ENCODE data around the gene PLEKHA5. TPM values are rescaled to one million over a fixed set of nuclear protein-coding genes. Genes with fewer than 3 reads are reported as not detected.
"Not testable (repeated sequence)": the region's sequence is repeated elsewhere in the genome, so short reads cannot be mapped to it uniquely, and the experiment has no call there.

The PLEKHA5 gene
- polyA plus RNA-seq, 1 of the 3 experiments (the other 2 are of a cell fraction): 7.1 TPM

DNA sequence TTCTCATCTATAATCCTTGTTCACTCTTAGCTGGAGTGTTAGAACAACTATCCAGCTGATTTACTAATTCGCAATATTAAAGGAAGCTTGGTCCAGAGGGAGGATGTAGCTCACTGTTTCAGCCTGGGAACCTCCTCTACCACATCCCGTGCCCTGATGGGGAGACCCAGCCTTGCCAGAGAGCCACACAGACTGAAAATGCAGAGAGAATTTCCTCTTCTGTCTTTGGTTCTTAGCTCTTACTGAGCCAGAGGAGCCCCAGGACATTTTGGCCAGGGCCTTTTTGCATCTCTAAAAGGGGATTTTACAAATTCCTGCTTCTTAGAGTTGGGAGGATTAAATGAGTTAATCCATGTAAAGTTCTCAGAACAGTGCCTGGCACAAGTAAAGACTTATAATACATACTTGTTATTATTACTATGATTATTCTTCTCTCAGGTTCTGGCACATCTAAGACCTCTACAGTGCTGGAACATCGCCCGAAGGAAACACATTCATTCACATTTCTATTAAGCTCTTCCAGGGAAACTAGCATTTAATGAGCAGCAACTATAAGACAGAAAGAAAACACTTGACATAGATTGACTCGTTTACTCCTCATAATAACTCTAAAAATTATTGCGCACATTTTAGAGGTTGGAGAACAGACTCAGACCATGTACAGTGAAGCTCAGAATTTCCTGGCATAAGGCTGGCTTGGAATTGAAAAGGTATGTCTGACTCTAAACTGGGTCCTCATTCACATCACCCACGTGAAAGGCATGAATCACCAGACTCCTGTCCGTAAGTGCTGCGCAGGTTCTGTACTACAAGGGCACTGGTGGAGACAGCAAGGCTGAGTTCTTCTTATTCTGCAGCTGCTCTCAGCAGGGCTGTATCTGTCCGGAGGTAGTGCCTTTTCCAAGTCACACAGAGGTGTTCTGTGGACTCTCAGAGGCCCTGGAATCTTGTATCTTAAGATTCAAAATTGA is 282.0 kb downstream of the PLEKHA5 start:
- 82% methylated on average over 9 of the region's 10 CpGs for WGBS (ENCODE audit: low lambda C conversion rate)
- DNase-seq: no peak
- Histone ChIP-seq H3K9me2 (no peaks in the 10 kb centered on the region), H3K9me3 (no peaks in the 10 kb centered on the region), H4K20me1 (ENCODE audit: insufficient read depth) (no peaks in the 10 kb centered on the region), H3F3A (replicated peaks; ENCODE audit: insufficient read depth) (no peaks in the 10 kb centered on the region), H3K4me3 (ENCODE audit: low read depth in 2 of 2, low read length in 1 of 2) (no peak overlapping the region), H3K79me2 (ENCODE audit: insufficient read depth) (no peaks in the 10 kb centered on the region), H3K36me3 (replicated peaks in 1 of 2; ENCODE audit: control insufficient read depth in 1 of 2, insufficient read depth in 2 of 2, low read length in 1 of 2) (no peaks in the 10 kb centered on the region), H3K27ac (ENCODE audit: low read depth in 2 of 2, low read length in 1 of 2) (no peak overlapping the region), H2AFZ (ENCODE audit: low read depth) (no peak overlapping the region), H3K4me1 (ENCODE audit: control insufficient read depth in 1 of 2, insufficient read depth in 2 of 2, low read depth in 1 of 2, low read length in 1 of 2) (peaks cover 12% of the 10 kb centered on the region in 2 experiments; a peak in 3 of 4 replicates), H3K27me3 (ENCODE audit: insufficient read depth) (no peaks in the 10 kb centered on the region), H3K4me2 (no peak overlapping the region), H3K9ac (no peak overlapping the region)
- POLR2A ChIA-PET: no interaction called here
- no peak for TF ChIP-seq RCOR1 (IDR thresholded peaks at IDR 0.05; ENCODE audit: low read length)
- CTCF ChIA-PET: interaction anchor here (1.3 kb wide), 1 partner anchor 9 kb away, joined by 4 read pairs; no protein-coding TSS in a partner anchor

DNA sequence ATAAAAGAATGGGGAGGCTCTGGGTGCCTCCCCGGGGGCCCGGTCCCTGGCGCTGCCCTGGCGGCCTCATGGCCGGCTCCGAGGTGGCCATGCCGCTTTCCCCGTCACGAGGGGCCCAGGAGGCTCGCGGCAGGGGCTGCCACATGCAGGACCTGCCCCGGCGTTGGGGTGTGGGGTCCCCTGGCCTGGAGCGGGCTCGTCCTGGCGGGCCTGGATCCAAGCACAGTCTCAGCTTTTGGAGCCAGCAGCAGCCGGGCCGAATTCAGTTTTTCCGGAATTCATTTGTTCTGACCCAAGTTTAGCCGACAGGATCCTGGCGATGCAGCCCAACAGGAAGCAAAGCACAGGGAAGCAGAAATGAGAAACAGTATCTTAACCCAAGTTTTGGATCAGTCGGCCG is 283.3 kb downstream of the PLEKHA5 start:
- no peaks in the 10 kb centered on the region for H4K20me1 ChIP-seq (ENCODE audit: insufficient read depth)
- no peak overlapping the region for H3K4me2 ChIP-seq
- H3K36me3 ChIP-seq (replicated peaks in 1 of 2; ENCODE audit: control insufficient read depth in 1 of 2, insufficient read depth in 2 of 2, low read length in 1 of 2): no peaks in the 10 kb centered on the region
- H2AFZ ChIP-seq (ENCODE audit: low read depth): no peak overlapping the region
- DNase-seq: no peak
- 92% methylated on average over 23 of the region's 23 CpGs for WGBS (ENCODE audit: low lambda C conversion rate)
- H3K4me3 ChIP-seq (ENCODE audit: low read depth in 2 of 2, low read length in 1 of 2): no peak overlapping the region
- no peaks in the 10 kb centered on the region for H3K27me3 ChIP-seq (ENCODE audit: insufficient read depth)
- H3K79me2 ChIP-seq (ENCODE audit: insufficient read depth): no peaks in the 10 kb centered on the region
- no peaks in the 10 kb centered on the region for H3K9me2 ChIP-seq
- H3K9me3 ChIP-seq: no peaks in the 10 kb centered on the region
- no peak overlapping the region for H3K9ac ChIP-seq
- H3K27ac ChIP-seq (ENCODE audit: low read depth in 2 of 2, low read length in 1 of 2): no peak overlapping the region
- peaks cover 12% of the 10 kb centered on the region in 2 experiments; a peak in 3 of 4 replicates for H3K4me1 ChIP-seq (ENCODE audit: control insufficient read depth in 1 of 2, insufficient read depth in 2 of 2, low read depth in 1 of 2, low read length in 1 of 2)
- H3F3A ChIP-seq (replicated peaks; ENCODE audit: insufficient read depth): no peaks in the 10 kb centered on the region
- TF ChIP-seq RFX5 (IDR thresholded peaks at IDR 0.05; ENCODE audit: low read length) (no peak), CHD2 (IDR thresholded peaks at IDR 0.05; ENCODE audit: low read length, partially characterized antibody) (no peak), RAD21 (IDR thresholded peaks at IDR 0.05; ENCODE audit: low read length) (no peak), TAF1 (IDR thresholded peaks at IDR 0.05; ENCODE audit: borderline replicate concordance, low read depth, low read length) (no peak), SMC3 (IDR thresholded peaks at IDR 0.05; ENCODE audit: low read depth, low read length) (no peak), EP300 (IDR thresholded peaks at IDR 0.05; ENCODE audit: borderline replicate concordance in 1 of 2, low read depth in 1 of 2, low read length in 1 of 2) (no peak), POLR2AphosphoS5 (IDR thresholded peaks at IDR 0.05; ENCODE audit: low read depth, low read length) (no peak), FOXM1 (IDR thresholded peaks at IDR 0.05; ENCODE audit: low read depth) (no peak), SIN3A (IDR thresholded peaks at IDR 0.05; ENCODE audit: borderline replicate concordance, low read depth, low read length) (no peak), YY1 (IDR thresholded peaks at IDR 0.05; ENCODE audit: low read depth) (no peak)
- TF ChIP-seq, protein P1, sequence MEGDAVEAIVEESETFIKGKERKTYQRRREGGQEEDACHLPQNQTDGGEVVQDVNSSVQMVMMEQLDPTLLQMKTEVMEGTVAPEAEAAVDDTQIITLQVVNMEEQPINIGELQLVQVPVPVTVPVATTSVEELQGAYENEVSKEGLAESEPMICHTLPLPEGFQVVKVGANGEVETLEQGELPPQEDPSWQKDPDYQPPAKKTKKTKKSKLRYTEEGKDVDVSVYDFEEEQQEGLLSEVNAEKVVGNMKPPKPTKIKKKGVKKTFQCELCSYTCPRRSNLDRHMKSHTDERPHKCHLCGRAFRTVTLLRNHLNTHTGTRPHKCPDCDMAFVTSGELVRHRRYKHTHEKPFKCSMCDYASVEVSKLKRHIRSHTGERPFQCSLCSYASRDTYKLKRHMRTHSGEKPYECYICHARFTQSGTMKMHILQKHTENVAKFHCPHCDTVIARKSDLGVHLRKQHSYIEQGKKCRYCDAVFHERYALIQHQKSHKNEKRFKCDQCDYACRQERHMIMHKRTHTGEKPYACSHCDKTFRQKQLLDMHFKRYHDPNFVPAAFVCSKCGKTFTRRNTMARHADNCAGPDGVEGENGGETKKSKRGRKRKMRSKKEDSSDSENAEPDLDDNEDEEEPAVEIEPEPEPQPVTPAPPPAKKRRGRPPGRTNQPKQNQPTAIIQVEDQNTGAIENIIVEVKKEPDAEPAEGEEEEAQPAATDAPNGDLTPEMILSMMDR (IDR thresholded peaks at IDR 0.05): no peak
- TF ChIP-seq, protein P2, sequence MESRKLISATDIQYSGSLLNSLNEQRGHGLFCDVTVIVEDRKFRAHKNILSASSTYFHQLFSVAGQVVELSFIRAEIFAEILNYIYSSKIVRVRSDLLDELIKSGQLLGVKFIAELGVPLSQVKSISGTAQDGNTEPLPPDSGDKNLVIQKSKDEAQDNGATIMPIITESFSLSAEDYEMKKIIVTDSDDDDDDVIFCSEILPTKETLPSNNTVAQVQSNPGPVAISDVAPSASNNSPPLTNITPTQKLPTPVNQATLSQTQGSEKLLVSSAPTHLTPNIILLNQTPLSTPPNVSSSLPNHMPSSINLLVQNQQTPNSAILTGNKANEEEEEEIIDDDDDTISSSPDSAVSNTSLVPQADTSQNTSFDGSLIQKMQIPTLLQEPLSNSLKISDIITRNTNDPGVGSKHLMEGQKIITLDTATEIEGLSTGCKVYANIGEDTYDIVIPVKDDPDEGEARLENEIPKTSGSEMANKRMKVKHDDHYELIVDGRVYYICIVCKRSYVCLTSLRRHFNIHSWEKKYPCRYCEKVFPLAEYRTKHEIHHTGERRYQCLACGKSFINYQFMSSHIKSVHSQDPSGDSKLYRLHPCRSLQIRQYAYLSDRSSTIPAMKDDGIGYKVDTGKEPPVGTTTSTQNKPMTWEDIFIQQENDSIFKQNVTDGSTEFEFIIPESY (IDR thresholded peaks at IDR 0.05; ENCODE audit: borderline replicate concordance, low read depth): no peak
- POLR2A ChIA-PET: no interaction called here
- CTCF ChIA-PET: interaction anchor here (0.6 kb wide), 1 partner anchor 1190 kb away, joined by 3 read pairs; no protein-coding TSS in a partner anchor

DNA sequence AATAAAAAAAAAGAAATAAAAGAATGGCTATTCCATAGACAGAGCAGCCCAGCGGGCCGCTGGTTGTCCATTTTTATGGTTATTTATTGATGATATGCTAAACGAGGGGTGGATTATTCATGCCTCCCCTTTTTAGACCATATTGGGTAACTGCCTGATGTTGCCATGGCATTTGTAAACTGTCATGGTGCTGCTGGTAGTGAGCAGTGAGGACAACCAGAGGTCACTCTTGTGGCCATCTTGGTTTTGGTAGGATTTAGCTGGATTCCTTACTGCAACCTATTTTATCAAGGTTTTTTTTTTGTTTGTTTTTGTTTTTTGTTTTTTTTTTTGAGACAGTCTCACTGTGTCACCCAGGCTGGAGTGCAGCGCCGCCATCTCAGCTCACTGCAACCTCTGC is 284.0 kb downstream of the PLEKHA5 start:
- H3K27me3 ChIP-seq (ENCODE audit: insufficient read depth); H3K36me3 ChIP-seq (replicated peaks in 1 of 2; ENCODE audit: control insufficient read depth in 1 of 2, insufficient read depth in 2 of 2, low read length in 1 of 2); H3K79me2 ChIP-seq (ENCODE audit: insufficient read depth); H3K4me3 ChIP-seq (ENCODE audit: low read depth in 2 of 2, low read length in 1 of 2); H3K9me3 ChIP-seq; H4K20me1 ChIP-seq (ENCODE audit: insufficient read depth); POLR2A ChIA-PET; H3K9ac ChIP-seq; CTCF ChIA-PET; H3K27ac ChIP-seq (ENCODE audit: low read depth in 2 of 2, low read length in 1 of 2); DNase-seq; H2AFZ ChIP-seq (ENCODE audit: low read depth); H3K4me2 ChIP-seq; H3F3A ChIP-seq (replicated peaks; ENCODE audit: insufficient read depth); H3K9me2 ChIP-seq: not testable (repeated sequence)
- peaks cover 12% of the 10 kb centered on the region in 2 experiments; a peak in 3 of 4 replicates for H3K4me1 ChIP-seq (ENCODE audit: control insufficient read depth in 1 of 2, insufficient read depth in 2 of 2, low read depth in 1 of 2, low read length in 1 of 2)
- WGBS (ENCODE audit: low lambda C conversion rate): 90% methylated on average over 5 of the region's 5 CpGs
